NT2/D1 (cell line): ENCODE results near the gene NHS.

Experiments
- SUZ12 ChIP-seq: IDR thresholded peaks from 2 replicates; pipeline ENCODE4 v1.6.1; 2011; ENCODE audit not compliant: insufficient read length, insufficient read depth; ENCODE audit errors: extremely low read depth
- YY1 ChIP-seq: IDR thresholded peaks from 2 replicates; pipeline ENCODE4 v1.6.1; 2011; ENCODE audit not compliant: insufficient read length, insufficient read depth
- ZNF274 ChIP-seq: IDR thresholded peaks from 2 replicates; pipeline ENCODE4 v1.6.1; 2011; ENCODE audit warnings: mild to moderate bottlenecking, low read depth, low read length

- TF ChIP-seq SUZ12 (no peak), YY1 (no peak), ZNF274 (no peak)
Observed at GRCh38 chrX:17622331-17622730, 247.3 kb downstream of the NHS start.
